Right lobe of liver (tissue), 6 donors: ENCODE measurements around the gene CORO7. TPM values are rescaled to one million over a fixed set of nuclear protein-coding genes. Genes with fewer than 3 reads are reported as not detected.
"Not testable (repeated sequence)": the region's sequence is repeated elsewhere in the genome, so short reads cannot be mapped to it uniquely, and the experiment has no call there.

Source experiments
- ATAC-seq, 4 donors: fragments of 200-7000 bp; cut with Tn5 transposase; one replicate each; pipeline ENCODE4 v1.9.1; 2020; ENCODE audit warnings: mild to moderate bottlenecking in 4 of 4, moderate library complexity in 4 of 4
- DNase-seq, 3 donors: peaks; one replicate each; pipeline ENCODE4 v3.0.0-alpha.2; 2020
- H3K27ac ChIP-seq, 3 donors: fragments of 200-600 bp; one replicate each; pipeline ENCODE4 v1.8.0; 2022
- H3K27me3 ChIP-seq, 2 donors: fragments of 200-600 bp; one replicate each; pipeline ENCODE4 v1.8.0; 2022
- H3K36me3 ChIP-seq, 4 donors: fragments of 200-600 bp; sonication (generic) in 1 of 4; one replicate each; pipeline versions ENCODE4 v1.5.1 to v1.8.0; 2017 to 2022; ENCODE audit warnings: control low read depth in 1 of 4
- H3K4me1 ChIP-seq, 4 donors: fragments of 200-600 bp; sonication (generic) in 1 of 4; one replicate each; pipeline versions ENCODE4 v1.5.1 to v1.8.0; 2017 to 2022; ENCODE audit warnings: control low read depth in 1 of 4
- H3K4me3 ChIP-seq, 3 donors: fragments of 200-600 bp; one replicate each; pipeline ENCODE4 v1.8.0; 2022
- H3K9me3 ChIP-seq, 4 donors: fragments of 200-600 bp; sonication (generic) in 1 of 4; one replicate each; pipeline versions ENCODE4 v1.5.1 to v1.8.0; 2017 to 2022; ENCODE audit warnings: control low read depth in 1 of 4
- POLR2A ChIP-seq: fragments of 450-650 bp; IDR thresholded peaks from one replicate; pipeline ENCODE4 v1.6.1; 2017; ENCODE audit warnings: antibody characterized with exemption, mild to moderate bottlenecking
- WGBS: methylation state at CpG from one replicate; pipeline ENCODE4 v1.1.6; 2018; ENCODE audit warnings: low coverage, low lambda C conversion rate; ENCODE audit not compliant: insufficient coverage; ENCODE audit errors: missing lambda C conversion rate; 5-methylcytosine and 5-hydroxymethylcytosine counted together
- intact Hi-C, 2 donors: fragments of 100-400 bp; cut with DNase I; formaldehyde crosslinking; loops; one replicate each; pipeline versions ENCODE4 v1.11.2 to v1.14.1; 2022
- total RNA-seq, 6 experiments: library from RNA; depleted of rRNA in 2 of 6; stranded (reverse); fragments of >200 nt in 2 of 6; fragmentation: NEBNext Ultra II Directional in 3 of 6; extraction: Animal tissue kit (Norgen Biotek cat#: 25700) in 3 of 6; gene quantifications; one replicate each; pipeline versions ENCODE4 v1.1.0 to v1.2.4, GENCODE V29; 2016 to 2023
- TF ChIP-seq, protein P1 (sequence below), 4 donors: fragments of 200-600 bp in 3 of 4; fragments of 450-650 bp in 1 of 4; IDR thresholded peaks; one replicate each; pipeline versions ENCODE4 v1.5.1 to v1.8.0; 2016 to 2022; ENCODE audit warnings: antibody characterized with exemption in 4 of 4, mild to moderate bottlenecking in 2 of 4
- donor health status: DM: no; HTN: yes; CAD: no.
- donor health status: DM: no; HTN: no; CAD: no.
- donor health status: DM: no; HTN: no; CAD: no.
- donor health status: DM: no; HTN: yes; CAD: no.
- donor health status: DM: no; HTN: yes; CAD: no.

Gene CORO7
- total RNA-seq, 6 experiments from 2014 or later, result 7.8 to 22.9 (median 13.3) TPM

DNA sequence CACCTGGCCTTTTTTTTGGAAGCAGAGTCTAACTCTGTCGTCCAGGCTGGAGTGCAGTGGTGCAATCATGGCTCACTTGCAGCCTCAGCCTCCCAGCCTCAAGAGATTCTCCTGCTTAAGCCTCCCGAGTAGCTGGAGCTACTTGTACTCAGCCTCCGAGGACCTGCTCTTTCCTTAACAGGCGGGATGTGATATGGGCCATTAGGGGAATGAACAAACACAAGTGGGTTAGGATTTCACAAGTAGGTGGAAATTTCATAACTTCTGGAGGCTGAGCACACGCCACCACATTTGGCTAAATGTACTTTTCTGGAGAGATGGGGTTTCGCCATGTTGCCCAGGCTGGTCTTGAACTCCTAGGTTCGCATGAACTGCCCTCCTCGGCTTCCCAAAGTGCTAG, 69.4 kb downstream of the CORO7 start:
- 28% methylated on average over 8 of the region's 8 CpGs for WGBS
- Histone ChIP-seq H3K4me3 (no peak overlapping the region), H3K36me3 (no peaks in the 10 kb centered on the region), H3K27ac (peak overlapping the region in 2 of 3 donors; percentile 11 to 71), H3K27me3 (no peaks in the 10 kb centered on the region), H3K4me1 (peaks cover 0 to 60% (median 26%) of the 10 kb centered on the region in 4 donors), H3K9me3 (no peaks in the 10 kb centered on the region)
- DNase-seq, result no peak
- TF ChIP-seq, protein P1, sequence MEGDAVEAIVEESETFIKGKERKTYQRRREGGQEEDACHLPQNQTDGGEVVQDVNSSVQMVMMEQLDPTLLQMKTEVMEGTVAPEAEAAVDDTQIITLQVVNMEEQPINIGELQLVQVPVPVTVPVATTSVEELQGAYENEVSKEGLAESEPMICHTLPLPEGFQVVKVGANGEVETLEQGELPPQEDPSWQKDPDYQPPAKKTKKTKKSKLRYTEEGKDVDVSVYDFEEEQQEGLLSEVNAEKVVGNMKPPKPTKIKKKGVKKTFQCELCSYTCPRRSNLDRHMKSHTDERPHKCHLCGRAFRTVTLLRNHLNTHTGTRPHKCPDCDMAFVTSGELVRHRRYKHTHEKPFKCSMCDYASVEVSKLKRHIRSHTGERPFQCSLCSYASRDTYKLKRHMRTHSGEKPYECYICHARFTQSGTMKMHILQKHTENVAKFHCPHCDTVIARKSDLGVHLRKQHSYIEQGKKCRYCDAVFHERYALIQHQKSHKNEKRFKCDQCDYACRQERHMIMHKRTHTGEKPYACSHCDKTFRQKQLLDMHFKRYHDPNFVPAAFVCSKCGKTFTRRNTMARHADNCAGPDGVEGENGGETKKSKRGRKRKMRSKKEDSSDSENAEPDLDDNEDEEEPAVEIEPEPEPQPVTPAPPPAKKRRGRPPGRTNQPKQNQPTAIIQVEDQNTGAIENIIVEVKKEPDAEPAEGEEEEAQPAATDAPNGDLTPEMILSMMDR (IDR thresholded peaks at IDR 0.05), result no peak
- TF ChIP-seq POLR2A, result no peak
- ATAC-seq, result peak in 3 of 4 donors; percentile 4 to 7 (median 6)
- intact Hi-C loops, result no loop called here

DNA sequence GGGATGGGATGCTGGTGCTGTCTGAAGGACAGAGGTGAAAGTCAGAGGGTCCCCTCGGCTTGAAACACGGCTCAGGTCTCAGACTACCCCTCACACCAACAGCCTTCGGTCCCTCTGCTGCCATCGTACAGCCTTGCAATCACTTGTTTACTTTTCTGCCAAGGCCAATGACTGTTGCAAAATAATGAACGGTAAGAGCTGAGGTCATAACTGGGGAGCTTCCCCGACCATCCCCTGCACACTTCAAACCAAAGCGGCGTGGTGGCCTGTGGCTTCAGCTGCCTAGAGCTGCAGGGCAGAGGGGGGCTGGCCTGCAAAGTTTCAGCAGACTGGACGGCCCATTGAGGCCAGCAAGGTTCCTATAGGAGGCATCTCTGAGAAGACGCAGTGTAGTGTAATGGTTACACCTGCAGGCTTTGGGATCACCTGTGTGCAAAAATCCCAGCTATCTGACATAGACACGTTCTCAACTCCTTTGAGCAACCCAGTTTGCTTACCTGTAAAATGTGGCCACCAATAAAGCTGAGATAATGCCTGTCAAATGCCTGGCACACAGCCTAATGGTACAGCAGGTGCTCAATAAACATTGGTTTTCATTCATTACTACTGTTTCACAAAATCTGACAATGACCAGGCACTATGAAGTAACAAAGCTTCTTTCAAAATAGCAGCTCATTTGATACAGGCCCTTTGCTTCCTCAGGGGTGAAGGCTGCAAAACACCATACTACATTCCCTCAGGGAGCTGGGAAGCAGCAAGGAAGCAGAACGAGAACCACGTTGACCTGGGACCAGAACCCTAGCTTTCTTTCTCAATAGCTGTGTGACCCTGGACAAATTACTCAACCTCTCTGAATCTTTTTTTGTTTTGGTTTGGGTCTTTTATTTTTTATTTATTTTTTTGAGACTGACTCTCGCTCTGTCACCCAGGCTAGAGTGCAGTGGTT, 70.3 kb downstream of the CORO7 start:
- peak; percentile 66 to 76 (median 74) for ATAC-seq

DNA sequence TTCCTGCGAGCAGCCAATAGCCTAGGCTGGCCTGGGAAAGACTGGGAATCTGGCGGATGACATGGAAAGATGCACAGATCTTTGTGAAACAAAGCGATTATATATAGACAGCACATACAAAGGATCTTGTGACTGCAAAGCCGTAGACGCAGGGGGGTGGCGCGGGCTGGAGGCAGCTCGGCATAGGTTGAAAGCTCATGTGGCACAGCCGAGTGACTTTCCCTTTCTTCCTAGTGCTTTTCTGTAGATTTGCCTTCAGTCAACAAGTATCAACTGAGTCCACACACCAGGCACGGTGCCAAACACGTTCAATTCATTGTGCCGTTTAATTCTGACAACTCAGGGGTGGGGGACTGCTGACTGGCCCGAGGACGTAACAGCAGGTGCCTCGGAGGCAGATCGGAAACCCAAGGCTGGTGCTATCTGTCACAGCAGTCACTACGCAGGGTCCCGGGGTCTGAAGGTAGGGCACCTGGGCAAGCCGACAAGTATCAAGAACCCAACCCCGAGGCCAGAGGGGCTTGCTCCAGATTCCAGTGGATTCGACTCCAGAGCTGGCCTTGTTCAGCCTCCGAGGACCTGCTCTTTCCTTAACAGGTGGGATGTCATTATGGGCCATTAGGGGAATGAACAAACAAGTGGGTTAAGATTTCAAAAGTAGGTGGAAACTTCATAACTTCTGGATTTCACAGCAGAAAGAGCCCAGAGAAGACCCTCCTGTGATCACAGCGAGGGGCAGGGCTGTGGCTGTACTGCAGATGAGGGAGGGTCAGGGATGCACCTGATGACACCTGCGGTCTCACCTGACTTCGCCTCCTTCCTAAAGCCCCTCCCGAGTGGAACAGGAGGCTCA, 71.2 kb downstream of the CORO7 start:
- WGBS, result 59% methylated on average over 19 of the region's 26 CpGs
- peak overlapping the region in 2 of 3 donors; percentile 41 to 71 for H3K27ac ChIP-seq
- intact Hi-C loops, result no loop called here

More for the DNA sequence above, 70.3 kb downstream of the CORO7 start:
- Histone ChIP-seq H3K4me1 (peaks cover 0 to 55% (median 26%) of the 10 kb centered on the region in 4 donors), H3K36me3 (peaks cover 0 to 3% (median 1%) of the 10 kb centered on the region in 4 donors), H3K27me3 (no peaks in the 10 kb centered on the region), H3K9me3 (no peaks in the 10 kb centered on the region), H3K4me3 (peak overlapping the region in 1 of 3 donors; percentile 5), H3K27ac (peak overlapping the region in 2 of 3 donors; percentile 41 to 71)
- WGBS, result 20% methylated on average over 10 of the region's 14 CpGs
- intact Hi-C loops, result no loop called here
- DNase-seq, result peak in 2 of 3 donors; percentile 62 to 73
- no peak for TF ChIP-seq POLR2A

DNA sequence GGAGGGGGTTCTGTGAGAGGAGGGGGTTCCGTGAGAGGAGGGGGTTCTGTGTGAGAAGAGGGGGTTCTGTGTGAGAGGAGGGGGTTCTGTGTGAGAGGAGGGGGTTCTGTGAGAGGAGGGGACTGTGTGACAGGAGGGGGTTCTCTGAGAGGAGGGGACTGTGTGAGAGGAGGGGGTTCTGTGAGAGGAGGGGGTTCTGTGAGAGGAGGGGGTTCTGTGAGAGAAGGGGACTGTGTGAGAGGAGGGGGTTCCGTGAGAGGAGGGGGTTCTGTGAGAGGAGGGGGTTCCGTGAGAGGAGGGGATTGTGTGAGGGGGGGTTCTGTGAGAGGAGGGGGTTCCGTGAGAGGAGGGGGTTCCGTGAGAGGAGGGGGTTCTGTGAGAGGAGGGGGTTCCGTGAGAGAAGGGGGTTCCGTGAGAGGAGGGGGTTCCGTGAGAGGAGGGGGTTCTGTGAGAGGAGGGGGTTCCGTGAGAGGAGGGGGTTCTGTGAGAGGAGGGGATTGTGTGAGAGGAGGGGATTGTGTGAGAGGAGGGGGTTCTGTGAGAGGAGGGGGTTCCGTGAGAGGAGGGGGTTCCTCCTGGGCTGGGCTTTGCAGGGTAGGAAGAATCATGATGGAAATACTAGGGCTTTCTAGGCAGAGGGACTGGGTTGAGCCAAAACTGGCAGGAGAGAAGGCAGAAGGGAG, 72.0 kb downstream of the CORO7 start:
- H3K4me3 ChIP-seq, H3K27me3 ChIP-seq, DNase-seq, intact Hi-C loops, H3K9me3 ChIP-seq: not testable (repeated sequence)
- Histone ChIP-seq H3K4me1 (peaks cover 0 to 45% (median 22%) of the 10 kb centered on the region in 4 donors), H3K27ac (peak overlapping the region in 1 of 3 donors; percentile 71), H3K36me3 (peaks cover 0 to 10% (median 5%) of the 10 kb centered on the region in 4 donors)
- WGBS, result 28% methylated on average over 10 of the region's 10 CpGs
- ATAC-seq, result peak in 2 of 4 donors; percentile 8 to 22

More for the DNA sequence above, 71.2 kb downstream of the CORO7 start:
- peak in 3 of 4 donors; percentile 2 to 28 (median 15) for ATAC-seq
- TF ChIP-seq POLR2A, result no peak
- TF ChIP-seq, protein P1 (IDR thresholded peaks at IDR 0.05), result no peak
- H3K4me3 ChIP-seq, result no peak overlapping the region
- no peak for DNase-seq
- no peaks in the 10 kb centered on the region for H3K9me3 ChIP-seq
- H3K27me3 ChIP-seq, result no peaks in the 10 kb centered on the region
- H3K4me1 ChIP-seq, result peaks cover 0 to 53% (median 24%) of the 10 kb centered on the region in 4 donors
- peaks cover 0 to 10% (median 3%) of the 10 kb centered on the region in 4 donors for H3K36me3 ChIP-seq
